ENCODE measurements around the gene KCND2.

- no peak for TF ChIP-seq POLR2A (IDR thresholded peaks at IDR 0.05; ENCODE audit: low read depth, low read length)
- no peak for TF ChIP-seq TAF1 (IDR thresholded peaks at IDR 0.05; ENCODE audit: borderline replicate concordance, low read depth, low read length)
Measured at GRCh38 chr7:120553491-120553890, 280.5 kb downstream of the KCND2 start.
